Caco-2 (cell line): Measurements from ENCODE around the gene LYZL1. TPM values are rescaled to one million over a fixed set of nuclear protein-coding genes. Genes with fewer than 3 reads are reported as not detected.

Source experiments
- BruUV-seq: library from RNA; stranded (reverse); fragments of 400-500 nt; replicated peaks from 2 replicates; lab custom pipeline; 2021; lab: Mats Ljungman, UMichigan
- CTCF ChIA-PET: fragments of 300-600 bp; sonication (Branson Sonifier 250); formaldehyde crosslinking; loops from one replicate; lab custom pipeline; 2022; ENCODE audit warnings: antibody characterized with exemption; lab: Charles Lee
- POLR2A ChIA-PET: fragments of 300-600 bp; sonication (Branson Sonifier 250); formaldehyde crosslinking; loops from one replicate; lab custom pipeline; 2022; ENCODE audit warnings: antibody characterized with exemption; lab: Charles Lee
- DNase-seq, 2 experiments: peaks; one replicate each; pipeline versions ENCODE4 v3.0.0 to v3.0.0-alpha.2; 2020 to 2022
- H3K27me3 ChIP-seq: replicated peaks from 2 replicates; pipeline ENCODE4 v1.6.0; 2011; ENCODE audit warnings: low read length; ENCODE audit not compliant: control insufficient read depth, insufficient read depth
- H3K36me3 ChIP-seq: 2 replicates; pipeline ENCODE4 v1.5.1; 2011; ENCODE audit warnings: low read length; ENCODE audit not compliant: control insufficient read depth, insufficient read depth
- H3K4me1 ChIP-seq: fragments of 250-450 bp; sonication (Bioruptor Pico); 2 replicates; pipeline ENCODE4 v1.5.1; 2020; ENCODE audit warnings: mild to moderate bottlenecking
- H3K4me3 ChIP-seq: 2 replicates; pipeline ENCODE4 v1.5.1; 2011; ENCODE audit warnings: low read depth, mild to moderate bottlenecking, control low read depth, low read length
- H3K9me3 ChIP-seq: fragments of 250-450 bp; sonication (Bioruptor Pico); 2 replicates; pipeline ENCODE4 v1.5.1; 2020; ENCODE audit warnings: mild to moderate bottlenecking, moderate library complexity
- H3K27ac Mint-ChIP-seq: one replicate; pipeline ENCODE4 v1.8.0; 2022; ENCODE audit warnings: mixed read lengths; ENCODE audit not compliant: unreplicated experiment
- H3K27me3 Mint-ChIP-seq: one replicate; pipeline ENCODE4 v1.8.0; 2022; ENCODE audit warnings: mixed read lengths; ENCODE audit not compliant: insufficient read depth, unreplicated experiment
- H3K36me3 Mint-ChIP-seq: one replicate; pipeline ENCODE4 v1.8.0; 2022; ENCODE audit warnings: mild to moderate bottlenecking, mixed read lengths; ENCODE audit not compliant: insufficient read depth, unreplicated experiment
- H3K4me1 Mint-ChIP-seq: one replicate; pipeline ENCODE4 v1.8.0; 2022; ENCODE audit warnings: low read depth, mixed read lengths; ENCODE audit not compliant: unreplicated experiment
- H3K4me3 Mint-ChIP-seq: one replicate; pipeline ENCODE4 v1.8.0; 2022; ENCODE audit warnings: mild to moderate bottlenecking, moderate library complexity, mixed read lengths; ENCODE audit not compliant: unreplicated experiment
- H3K9me3 Mint-ChIP-seq: one replicate; pipeline ENCODE4 v1.8.0; 2022; ENCODE audit warnings: mixed read lengths; ENCODE audit not compliant: unreplicated experiment
- intact Hi-C: fragments of 100-400 bp; cut with micrococcal nuclease; formaldehyde crosslinking; loops from one replicate; pipeline ENCODE4 v1.10.0; 2022; ENCODE audit not compliant: unreplicated experiment
- total RNA-seq: library from RNA; stranded (reverse); gene quantifications from 2 replicates; pipeline ENCODE4 v1.2.3, GENCODE V29; 2022
- TF ChIP-seq, protein P1 (sequence below), 2 experiments: fragments of 200-600 bp in 1 of 2; IDR thresholded peaks; 1 replicate in 1 of 2; 2 replicates in 1 of 2; pipeline versions ENCODE4 v1.5.1 to v1.8.0; 2011 to 2022; ENCODE audit warnings: antibody characterized with exemption in 1 of 2, control low read depth in 1 of 2, inconsistent platforms in 1 of 2, low read depth in 1 of 2, low read length in 1 of 2, mild to moderate bottlenecking in 1 of 2, moderate library complexity in 1 of 2; ENCODE audit not compliant: insufficient read depth in 1 of 2, severe bottlenecking in 1 of 2, unreplicated experiment in 1 of 2

LYZL1 gene
- total RNA-seq, 1 experiment from 2014 or later, result not detected

DNA sequence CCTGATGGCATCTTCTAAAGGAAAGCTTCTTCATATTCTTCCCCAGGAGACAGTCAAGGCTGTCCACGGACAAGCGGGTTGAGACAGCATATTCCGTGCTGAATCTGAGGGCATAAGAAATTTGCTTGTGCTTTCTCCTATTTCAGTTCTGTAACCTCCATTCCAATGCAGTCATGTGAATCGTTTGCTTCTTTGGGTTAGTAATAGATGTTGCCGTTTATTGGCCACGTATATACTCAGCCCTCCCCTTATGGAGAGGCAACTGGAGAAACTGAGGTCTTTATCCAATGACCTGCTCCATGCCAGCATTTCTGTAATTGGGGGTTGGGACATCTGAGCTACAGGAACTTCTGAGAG lies 38.9 kb downstream of the LYZL1 start:
- no peak overlapping the region for H3K4me3 ChIP-seq
- CTCF ChIA-PET, result interaction anchor here (0.7 kb wide), 1 partner anchor 208 kb away, joined by 3 read pairs; no protein-coding TSS in a partner anchor
- no peaks in the 10 kb centered on the region for H3K36me3 ChIP-seq
- no peak for DNase-seq
- Mint-ChIP-seq H3K36me3 (no peaks in the 10 kb centered on the region), H3K27ac (peak overlapping the region; percentile 3), H3K4me3 (no peak overlapping the region), H3K4me1 (peaks cover 38% of the 10 kb centered on the region), H3K27me3 (no peaks in the 10 kb centered on the region), H3K9me3 (peaks cover 10% of the 10 kb centered on the region)
- intact Hi-C loops, result loop anchor here (1.0 to 10.0 kb wide), 2 partner anchors 9 to 823 kb away; no protein-coding TSS in a partner anchor
- no peaks in the 10 kb centered on the region for H3K9me3 ChIP-seq
- POLR2A ChIA-PET, result interaction anchor here (0.6 kb wide), 1 partner anchor 649 kb away, joined by 3 read pairs; no protein-coding TSS in a partner anchor
- H3K4me1 ChIP-seq, result peaks cover 50% of the 10 kb centered on the region
- TF ChIP-seq, protein P1, sequence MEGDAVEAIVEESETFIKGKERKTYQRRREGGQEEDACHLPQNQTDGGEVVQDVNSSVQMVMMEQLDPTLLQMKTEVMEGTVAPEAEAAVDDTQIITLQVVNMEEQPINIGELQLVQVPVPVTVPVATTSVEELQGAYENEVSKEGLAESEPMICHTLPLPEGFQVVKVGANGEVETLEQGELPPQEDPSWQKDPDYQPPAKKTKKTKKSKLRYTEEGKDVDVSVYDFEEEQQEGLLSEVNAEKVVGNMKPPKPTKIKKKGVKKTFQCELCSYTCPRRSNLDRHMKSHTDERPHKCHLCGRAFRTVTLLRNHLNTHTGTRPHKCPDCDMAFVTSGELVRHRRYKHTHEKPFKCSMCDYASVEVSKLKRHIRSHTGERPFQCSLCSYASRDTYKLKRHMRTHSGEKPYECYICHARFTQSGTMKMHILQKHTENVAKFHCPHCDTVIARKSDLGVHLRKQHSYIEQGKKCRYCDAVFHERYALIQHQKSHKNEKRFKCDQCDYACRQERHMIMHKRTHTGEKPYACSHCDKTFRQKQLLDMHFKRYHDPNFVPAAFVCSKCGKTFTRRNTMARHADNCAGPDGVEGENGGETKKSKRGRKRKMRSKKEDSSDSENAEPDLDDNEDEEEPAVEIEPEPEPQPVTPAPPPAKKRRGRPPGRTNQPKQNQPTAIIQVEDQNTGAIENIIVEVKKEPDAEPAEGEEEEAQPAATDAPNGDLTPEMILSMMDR (IDR thresholded peaks at IDR 0.05; ENCODE audit: insufficient read depth in 1 of 2, low read depth in 1 of 2, low read length in 1 of 2, severe bottlenecking in 1 of 2, unreplicated experiment in 1 of 2), result no peak
- no peaks in the 10 kb centered on the region for H3K27me3 ChIP-seq
- BruUV-seq, result no TSS peak

DNA sequence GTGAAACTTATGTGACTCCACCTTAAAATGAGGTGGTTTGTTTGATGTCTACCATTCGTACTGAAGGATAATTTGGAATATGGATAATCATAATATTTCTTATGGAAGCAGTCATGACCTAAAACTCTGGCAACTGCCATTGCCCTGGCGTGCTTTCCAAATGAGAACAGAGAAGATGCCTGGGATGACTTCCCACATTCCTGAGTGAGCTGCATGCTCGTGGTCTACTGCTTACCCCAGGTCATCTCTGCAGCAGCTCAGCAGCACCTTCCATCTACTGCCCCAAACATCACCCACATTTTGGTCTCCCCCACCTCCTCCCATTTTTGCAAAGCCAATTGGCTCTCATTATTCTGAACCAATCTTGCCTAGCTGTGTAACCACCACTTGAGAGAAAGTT lies 40.1 kb downstream of the LYZL1 start:
- POLR2A ChIA-PET, result interaction anchor here (1.0 kb wide), 1 partner anchor 87 kb away, joined by 3 read pairs; no protein-coding TSS in a partner anchor
- TF ChIP-seq, protein P1 (IDR thresholded peaks at IDR 0.05; ENCODE audit: insufficient read depth in 1 of 2, low read depth in 1 of 2, low read length in 1 of 2, severe bottlenecking in 1 of 2, unreplicated experiment in 1 of 2), result no peak

DNA sequence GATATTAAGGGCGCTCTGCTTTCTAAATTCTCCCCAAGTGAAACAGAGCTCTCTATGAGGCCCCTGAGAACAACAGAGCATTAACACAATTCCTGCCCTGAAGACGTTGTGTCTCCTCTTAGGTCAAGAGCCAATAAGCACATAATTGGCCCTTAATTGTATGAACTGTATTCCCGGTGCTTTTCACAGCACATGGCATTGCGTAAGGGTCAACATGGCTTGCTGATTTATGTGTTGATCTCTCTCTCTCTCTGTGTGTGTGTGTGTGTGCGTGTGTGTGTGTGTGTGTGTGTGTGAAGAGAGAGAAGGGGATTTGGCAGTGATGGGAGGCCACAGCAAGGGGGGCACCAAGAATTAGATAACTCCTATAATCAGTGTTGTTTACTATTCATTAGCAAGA lies 40.5 kb downstream of the LYZL1 start:
- H3K27me3 Mint-ChIP-seq, result no peaks in the 10 kb centered on the region
- TF ChIP-seq, protein P1 (IDR thresholded peaks at IDR 0.05; ENCODE audit: insufficient read depth in 1 of 2, low read depth in 1 of 2, low read length in 1 of 2, severe bottlenecking in 1 of 2, unreplicated experiment in 1 of 2), result no peak
- BruUV-seq, result no TSS peak
- Histone ChIP-seq H3K4me3 (no peak overlapping the region), H3K4me1 (peaks cover 50% of the 10 kb centered on the region), H3K27me3 (no peaks in the 10 kb centered on the region), H3K36me3 (no peaks in the 10 kb centered on the region), H3K9me3 (no peaks in the 10 kb centered on the region)
- ChIA-PET CTCF (no interaction called here), POLR2A (interaction anchor here (1.0 kb wide), 1 partner anchor 87 kb away, joined by 3 read pairs; no protein-coding TSS in a partner anchor)
- H3K4me3 Mint-ChIP-seq, result no peak overlapping the region
- H3K36me3 Mint-ChIP-seq, result no peaks in the 10 kb centered on the region
- peaks cover 10% of the 10 kb centered on the region for H3K9me3 Mint-ChIP-seq
- peaks cover 35% of the 10 kb centered on the region for H3K4me1 Mint-ChIP-seq
- peak overlapping the region; percentile 4 for H3K27ac Mint-ChIP-seq
- intact Hi-C loops, result loop anchor here (10.0 kb wide), 1 partner anchor 825 kb away; no protein-coding TSS in a partner anchor
- no peak for DNase-seq

More for the DNA sequence above, 40.1 kb downstream of the LYZL1 start:
- H3K9me3 ChIP-seq, result no peaks in the 10 kb centered on the region
- no peaks in the 10 kb centered on the region for H3K36me3 ChIP-seq
- Mint-ChIP-seq H3K27ac (peak overlapping the region; percentile 4), H3K4me3 (no peak overlapping the region), H3K36me3 (no peaks in the 10 kb centered on the region), H3K9me3 (peaks cover 10% of the 10 kb centered on the region), H3K27me3 (no peaks in the 10 kb centered on the region), H3K4me1 (peaks cover 35% of the 10 kb centered on the region)
- peaks cover 50% of the 10 kb centered on the region for H3K4me1 ChIP-seq
- CTCF ChIA-PET, result no interaction called here
- intact Hi-C loops, result loop anchor here (10.0 kb wide), 1 partner anchor 824 kb away; no protein-coding TSS in a partner anchor
- no peaks in the 10 kb centered on the region for H3K27me3 ChIP-seq
- no TSS peak for BruUV-seq
- DNase-seq, result no peak
- H3K4me3 ChIP-seq, result no peak overlapping the region
